T-cell (primary cell): ENCODE results near the gene FAM221A. TPM values are rescaled to one million over a fixed set of nuclear protein-coding genes. Genes with fewer than 3 reads are reported as not detected.

Source experiments
- ATAC-seq, 4 experiments: fragments of 200-7000 bp in 3 of 4; fragments of 150-1000 bp in 1 of 4; cut with Tn5 transposase; replicated peaks in 1 of 4; 1 replicate in 3 of 4; 2 replicates in 1 of 4; pipeline ENCODE4 v1.10.0; 2021; ENCODE audit warnings: moderate library complexity in 3 of 4, mild to moderate bottlenecking in 2 of 4, moderate number of reproducible peaks in 1 of 4
- CTCF ChIA-PET, 2 donors: fragments of 300-600 bp; sonication (Branson Sonifier 250); formaldehyde crosslinking; loops; one replicate each; lab custom pipeline; 2022; ENCODE audit warnings: antibody characterized with exemption in 2 of 2; lab: Charles Lee
- POLR2A ChIA-PET, 2 donors: fragments of 300-600 bp; sonication (Branson Sonifier 250); formaldehyde crosslinking; loops; one replicate each; lab custom pipeline; 2022; ENCODE audit warnings: antibody characterized with exemption in 2 of 2; lab: Charles Lee
- DNase-seq, 35 experiments: peaks; one replicate each; pipeline versions ENCODE4 v3.0.0 to v3.0.0-alpha.2; 2013 to 2023
- H3K27ac ChIP-seq: one replicate; pipeline ENCODE4 v1.5.1; 2013; ENCODE audit warnings: low read length
- H3K27me3 ChIP-seq, 2 experiments: replicated peaks in 1 of 2; 1 replicate in 1 of 2; 2 replicates in 1 of 2; pipeline versions ENCODE4 v1.6.1 to v1.7.0; 2013; ENCODE audit warnings: low read length in 1 of 2, mixed read lengths in 1 of 2; ENCODE audit not compliant: control insufficient read depth in 2 of 2, insufficient read depth in 2 of 2; ENCODE audit errors: extremely low read depth in 1 of 2
- H3K36me3 ChIP-seq, 2 donors: 1 replicate in 1 of 2; 2 replicates in 1 of 2; pipeline versions ENCODE4 v1.6.1 to v1.7.0; 2013; ENCODE audit warnings: low read length in 1 of 2; ENCODE audit not compliant: control insufficient read depth in 2 of 2, insufficient read depth in 1 of 2; ENCODE audit errors: extremely low read depth in 1 of 2
- H3K4me1 ChIP-seq, 2 experiments: 1 replicate in 1 of 2; 2 replicates in 1 of 2; pipeline versions ENCODE4 v1.6.1 to v1.7.0; 2013; ENCODE audit warnings: low read length in 2 of 2, mixed read lengths in 1 of 2; ENCODE audit not compliant: insufficient read depth in 2 of 2, control insufficient read depth in 1 of 2; ENCODE audit errors: extremely low read depth in 1 of 2
- H3K4me3 ChIP-seq, 2 donors: 1 replicate in 1 of 2; 2 replicates in 1 of 2; pipeline versions ENCODE4 v1.5.1 to v1.7.0; 2013; ENCODE audit warnings: mild to moderate bottlenecking in 2 of 2, low read length in 1 of 2, moderate library complexity in 1 of 2; ENCODE audit not compliant: control insufficient read depth in 1 of 2; ENCODE audit errors: extremely low read depth in 1 of 2
- H3K9me3 ChIP-seq: 2 replicates; pipeline ENCODE4 v1.7.0; 2013
- H3K27ac Mint-ChIP-seq, 2 donors: one replicate each; pipeline ENCODE4 v1.8.0; 2020 to 2021; ENCODE audit warnings: mild to moderate bottlenecking in 2 of 2, mixed read lengths in 2 of 2
- H3K27me3 Mint-ChIP-seq, 2 donors: one replicate each; pipeline ENCODE4 v1.8.0; 2021 to 2022; ENCODE audit warnings: mixed read lengths in 2 of 2
- H3K36me3 Mint-ChIP-seq: one replicate; pipeline ENCODE4 v1.8.0; 2021; ENCODE audit warnings: mixed read lengths
- H3K4me1 Mint-ChIP-seq, 3 donors: one replicate each; pipeline ENCODE4 v1.8.0; 2020 to 2022; ENCODE audit warnings: mixed read lengths in 3 of 3, mild to moderate bottlenecking in 1 of 3
- H3K4me3 Mint-ChIP-seq, 3 donors: one replicate each; pipeline ENCODE4 v1.8.0; 2020 to 2022; ENCODE audit warnings: mild to moderate bottlenecking in 3 of 3, mixed read lengths in 3 of 3, moderate library complexity in 3 of 3
- H3K9me3 Mint-ChIP-seq, 3 donors: one replicate each; pipeline ENCODE4 v1.8.0; 2020 to 2022; ENCODE audit warnings: mixed read lengths in 3 of 3
- WGBS: methylation state at CpG from one replicate; pipeline ENCODE4 v1.1.5; 2013; ENCODE audit warnings: missing lambda C conversion rate; ENCODE audit not compliant: insufficient coverage; 5-methylcytosine and 5-hydroxymethylcytosine counted together
- total RNA-seq, 35 experiments: library from RNA in 6 of 35; stranded (reverse) in 6 of 35; fragments of 120-200 nt in 1 of 35; gene quantifications; one replicate each; pipeline versions ENCODE4 v1.2.1 to v1.2.4 and lab custom pipeline; 2013 to 2026

The FAM221A gene, protein sequence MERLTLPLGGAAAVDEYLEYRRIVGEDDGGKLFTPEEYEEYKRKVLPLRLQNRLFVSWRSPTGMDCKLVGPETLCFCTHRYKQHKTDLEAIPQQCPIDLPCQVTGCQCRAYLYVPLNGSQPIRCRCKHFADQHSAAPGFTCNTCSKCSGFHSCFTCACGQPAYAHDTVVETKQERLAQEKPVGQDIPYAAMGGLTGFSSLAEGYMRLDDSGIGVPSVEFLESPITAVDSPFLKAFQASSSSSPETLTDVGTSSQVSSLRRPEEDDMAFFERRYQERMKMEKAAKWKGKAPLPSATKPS
- total RNA-seq (1 to 10 TPM; 5.3 to 7.8 (median 6.3) TPM), total RNA-seq (lab: John Stamatoyannopoulos, UW) (0.68 to 8.6 (median 4.9) reads per million in 29 experiments)
- 4.3 TPM for total RNA-seq (2013)

DNA sequence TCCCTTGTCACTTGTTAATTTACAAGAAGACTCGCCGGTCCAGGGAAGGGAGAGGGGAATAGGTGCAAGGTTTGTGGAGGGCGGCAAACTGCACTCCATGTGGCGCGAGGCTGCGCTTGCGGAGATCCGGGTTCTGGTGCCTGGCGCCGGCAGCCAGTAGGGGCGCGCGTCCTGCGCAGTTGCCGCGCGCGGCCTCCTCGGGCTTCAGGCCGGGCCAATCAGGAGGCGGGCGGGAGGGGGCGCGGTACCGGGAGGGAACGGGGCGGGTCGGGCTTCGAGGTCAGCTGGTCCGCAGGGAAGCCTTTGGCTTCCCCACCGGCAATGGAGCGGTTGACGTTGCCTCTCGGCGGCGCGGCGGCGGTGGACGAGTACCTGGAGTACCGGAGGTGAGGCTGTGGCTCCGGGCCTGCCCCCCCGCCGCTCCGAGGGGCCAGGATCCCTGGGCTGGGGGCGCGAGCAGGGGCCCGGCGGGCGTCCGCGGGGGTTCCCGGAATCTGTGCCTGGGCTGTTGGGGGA, at the start of gene FAM221A:
TSS of gene FAM221A (plus strand) at position 302 of the 516 bp plus-strand sequence. CDS start at position 322, 20 bp downstream.
- H3K36me3 ChIP-seq = no peaks in the 10 kb centered on the region
- POLR2A ChIA-PET = no interaction called here
- no peaks in the 10 kb centered on the region for H3K9me3 ChIP-seq
- Mint-ChIP-seq H3K36me3 (no peaks in the 10 kb centered on the region), H3K27me3 (peaks cover 0 to 1% of the 10 kb centered on the region in 2 donors), H3K4me1 (peaks cover 5 to 16% (median 16%) of the 10 kb centered on the region in 3 donors), H3K4me3 (peak within 1 kb of the TSS; percentile 85 to 92 (median 91)), H3K9me3 (no peaks in the 10 kb centered on the region), H3K27ac (peak within 1 kb of the TSS; percentile 49 to 68)
- no peak within 1 kb of the TSS for H3K27ac ChIP-seq
- H3K4me3 ChIP-seq = peak within 1 kb of the TSS; percentile 81 to 88
- CTCF ChIA-PET = interaction anchor here (0.5 to 1.7 kb wide), 5 partner anchors 9 to 1007 kb away, joined by 3 to 6 read pairs (median 4); partner anchors contain the start of gene CCDC126 (in 1 of the 2)
- DNase-seq = peak; percentile 52 to 88 (median 74)
- H3K4me1 ChIP-seq = peaks cover 3 to 15% of the 10 kb centered on the region in 2 experiments
- peak; percentile 97 to 98 (median 98) for ATAC-seq
- no peaks in the 10 kb centered on the region for H3K27me3 ChIP-seq
- under 1% methylated on average over 52 of the region's 53 CpGs for WGBS

DNA sequence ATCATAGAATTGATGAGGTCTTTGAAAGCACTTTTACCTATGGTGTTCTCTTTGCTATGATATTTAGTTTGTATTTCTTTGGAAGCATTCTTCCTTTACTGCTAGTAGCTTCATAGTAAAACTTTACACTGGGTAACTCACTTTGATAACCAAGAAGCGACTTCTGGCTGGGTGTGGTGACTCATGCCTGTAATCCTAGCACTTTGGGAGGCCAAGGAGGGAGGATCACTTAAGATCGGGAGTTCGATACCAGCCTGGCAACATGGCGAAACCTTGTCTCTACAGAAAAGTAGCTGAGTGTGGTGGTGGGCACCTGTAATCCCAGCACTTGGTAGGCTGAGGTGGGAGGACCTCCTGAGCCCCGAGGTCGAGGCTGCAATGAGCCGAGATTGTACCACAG, 46.6 kb upstream of the FAM221A start:
- H3K36me3 ChIP-seq = peaks cover 5 to 6% of the 10 kb centered on the region in 2 donors
- H3K9me3 ChIP-seq = no peaks in the 10 kb centered on the region
- no peak overlapping the region for H3K4me3 ChIP-seq
- no peak for DNase-seq
- no peaks in the 10 kb centered on the region for H3K4me1 ChIP-seq
- WGBS = 100% methylated on average over 1 of the region's 7 CpGs
- Mint-ChIP-seq H3K36me3 (peaks cover 12% of the 10 kb centered on the region), H3K4me1 (peaks cover 0 to 5% (median 0%) of the 10 kb centered on the region in 3 donors), H3K27me3 (no peaks in the 10 kb centered on the region), H3K27ac (no peak overlapping the region), H3K9me3 (no peaks in the 10 kb centered on the region), H3K4me3 (no peak overlapping the region)
- POLR2A ChIA-PET = interaction anchor here in 1 of 2 donors (0.6 to 1.0 kb wide), 2 partner anchors 18 to 40 kb away, joined by 3 read pairs; no protein-coding TSS in a partner anchor
- no peaks in the 10 kb centered on the region for H3K27me3 ChIP-seq
- ATAC-seq = no peak
- CTCF ChIA-PET = interaction anchor here (0.5 to 1.0 kb wide), 3 partner anchors 16 to 80 kb away, joined by 3 to 4 read pairs (median 3); no protein-coding TSS in a partner anchor
- H3K27ac ChIP-seq = no peak overlapping the region

DNA sequence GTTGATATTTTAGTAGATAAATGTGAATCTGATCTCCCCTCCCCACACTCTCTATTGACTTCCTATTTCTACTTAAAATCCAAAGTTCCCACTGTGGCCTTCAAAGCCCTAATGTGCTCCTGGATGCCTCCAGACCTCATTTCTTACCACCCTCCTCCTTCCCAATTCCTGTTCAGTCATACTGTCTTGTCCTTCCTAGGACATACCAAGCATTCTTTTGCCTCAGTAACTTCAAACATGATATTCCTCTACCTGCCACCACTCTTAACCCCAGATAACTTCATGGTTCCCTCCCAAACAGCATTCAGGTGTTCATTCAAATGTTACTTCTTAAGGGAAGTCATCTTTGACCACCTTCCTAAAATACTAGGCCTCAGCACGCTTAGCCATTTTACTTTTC, 34.2 kb upstream of the FAM221A start:
- no peaks in the 10 kb centered on the region for H3K9me3 Mint-ChIP-seq
- no peaks in the 10 kb centered on the region for H3K4me1 ChIP-seq
- H3K27ac ChIP-seq = no peak overlapping the region
- CTCF ChIA-PET = interaction anchor here in 1 of 2 donors (0.8 kb wide), 1 partner anchor 953 kb away, joined by 7 read pairs; no protein-coding TSS in a partner anchor
- no peaks in the 10 kb centered on the region for H3K9me3 ChIP-seq
- no peaks in the 10 kb centered on the region for H3K36me3 ChIP-seq
- H3K4me1 Mint-ChIP-seq = no peaks in the 10 kb centered on the region
- H3K27ac Mint-ChIP-seq = no peak overlapping the region
- no peak overlapping the region for H3K4me3 ChIP-seq
- H3K27me3 ChIP-seq = no peaks in the 10 kb centered on the region
- ATAC-seq = no peak
- no peak overlapping the region for H3K4me3 Mint-ChIP-seq
- POLR2A ChIA-PET = no interaction called here
- no peaks in the 10 kb centered on the region for H3K36me3 Mint-ChIP-seq
- WGBS = no CpG with 5 or more reads among the region's 1 CpG
- no peak for DNase-seq
- H3K27me3 Mint-ChIP-seq = no peaks in the 10 kb centered on the region

DNA sequence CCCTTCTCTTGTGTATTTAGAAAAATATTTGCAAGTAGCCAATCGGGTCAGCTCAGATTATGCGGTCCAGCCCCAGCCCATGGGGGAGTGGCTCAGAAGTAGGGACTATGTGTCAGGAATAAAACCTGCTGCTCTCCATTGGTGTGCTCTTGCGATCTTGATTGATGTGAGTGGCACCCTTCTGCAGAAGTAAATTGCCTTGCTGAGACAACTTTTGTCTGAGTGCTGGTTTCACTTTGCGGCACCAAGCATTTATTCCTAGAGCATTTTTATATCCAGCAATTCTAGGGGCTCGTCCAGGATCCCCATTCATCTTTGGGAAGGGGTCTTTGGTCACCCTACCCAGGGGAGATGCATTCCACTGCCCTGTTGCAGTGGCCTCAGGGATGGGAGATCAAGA, 26.1 kb upstream of the FAM221A start:
- Mint-ChIP-seq H3K36me3 (peaks cover 6% of the 10 kb centered on the region), H3K4me1 (no peaks in the 10 kb centered on the region), H3K9me3 (peaks cover 17 to 41% (median 27%) of the 10 kb centered on the region in 3 donors), H3K27me3 (no peaks in the 10 kb centered on the region), H3K4me3 (no peak overlapping the region), H3K27ac (no peak overlapping the region)
- no peak overlapping the region for H3K27ac ChIP-seq
- H3K36me3 ChIP-seq = no peaks in the 10 kb centered on the region
- no peak for ATAC-seq
- ChIA-PET POLR2A (no interaction called here), CTCF (no interaction called here)
- H3K4me3 ChIP-seq = no peak overlapping the region
- H3K4me1 ChIP-seq = no peaks in the 10 kb centered on the region
- H3K9me3 ChIP-seq = no peaks in the 10 kb centered on the region
- no peak for DNase-seq
- no peaks in the 10 kb centered on the region for H3K27me3 ChIP-seq
- 91% methylated on average over 1 of the region's 5 CpGs for WGBS

DNA sequence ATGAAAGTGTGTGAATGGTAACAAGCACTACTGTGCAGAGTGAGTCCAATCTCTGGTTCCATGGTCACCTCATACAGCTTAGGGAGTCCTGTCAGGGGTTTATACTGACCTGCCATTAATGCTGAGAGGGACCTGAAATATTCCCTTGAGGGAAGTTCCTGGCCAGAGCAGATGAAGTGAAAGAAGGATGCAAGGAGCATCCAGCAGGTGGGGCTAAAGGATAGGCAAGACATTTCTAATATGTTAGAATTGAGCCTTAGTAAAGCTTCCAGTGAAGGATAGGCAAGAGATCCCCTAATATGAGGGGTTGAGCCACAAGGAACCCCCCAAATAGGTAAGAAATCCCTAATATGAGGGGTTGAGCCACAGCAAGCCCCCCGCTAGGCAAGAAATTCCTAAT, 25.5 kb upstream of the FAM221A start:
- Histone ChIP-seq H3K36me3 (no peaks in the 10 kb centered on the region), H3K27me3 (no peaks in the 10 kb centered on the region), H3K27ac (no peak overlapping the region), H3K9me3 (no peaks in the 10 kb centered on the region), H3K4me3 (no peak overlapping the region), H3K4me1 (no peaks in the 10 kb centered on the region)
- ChIA-PET CTCF (no interaction called here), POLR2A (no interaction called here)
- peak in 1 of 35 experiments; percentile 4 for DNase-seq
- no peak for ATAC-seq
- Mint-ChIP-seq H3K36me3 (peaks cover 6% of the 10 kb centered on the region), H3K9me3 (peaks cover 18 to 45% (median 28%) of the 10 kb centered on the region in 3 donors), H3K4me1 (no peaks in the 10 kb centered on the region), H3K4me3 (no peak overlapping the region), H3K27ac (no peak overlapping the region), H3K27me3 (no peaks in the 10 kb centered on the region)
- WGBS = no CpG with 5 or more reads among the region's 1 CpG

DNA sequence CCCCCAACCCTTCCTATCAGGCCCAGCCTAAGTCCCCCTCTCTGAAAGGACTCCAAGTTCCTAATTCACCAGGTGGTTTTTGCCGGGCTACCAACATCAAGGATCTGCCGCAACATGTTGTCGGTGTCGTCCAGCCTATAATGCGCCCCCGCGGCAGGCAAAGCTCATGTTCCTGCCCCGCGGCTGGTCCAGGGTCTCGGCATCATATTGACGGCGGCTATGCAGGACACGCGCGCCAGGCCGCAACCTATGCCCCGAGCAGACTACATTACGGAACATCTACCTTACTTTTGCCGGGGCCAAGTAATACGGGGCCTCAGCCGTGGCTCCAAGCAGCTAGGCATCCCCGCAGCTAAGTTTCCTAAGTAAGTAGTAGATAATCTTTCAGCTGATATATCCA, 24.6 kb upstream of the FAM221A start:
- Mint-ChIP-seq H3K4me3 (no peak overlapping the region), H3K27ac (no peak overlapping the region), H3K9me3 (peaks cover 18 to 46% (median 28%) of the 10 kb centered on the region in 3 donors), H3K4me1 (no peaks in the 10 kb centered on the region), H3K36me3 (peaks cover 6% of the 10 kb centered on the region), H3K27me3 (no peaks in the 10 kb centered on the region)
- Histone ChIP-seq H3K4me1 (no peaks in the 10 kb centered on the region), H3K36me3 (no peaks in the 10 kb centered on the region), H3K9me3 (no peaks in the 10 kb centered on the region), H3K4me3 (no peak overlapping the region), H3K27ac (no peak overlapping the region), H3K27me3 (no peaks in the 10 kb centered on the region)
- ChIA-PET CTCF (no interaction called here), POLR2A (interaction anchor here in 1 of 2 donors (0.5 kb wide), 1 partner anchor 569 kb away, joined by 3 read pairs; no protein-coding TSS in a partner anchor)
- no peak for ATAC-seq
- no peak for DNase-seq
- 97% methylated on average over 12 of the region's 22 CpGs for WGBS
